ENCODE results near the gene HIF3A.

GRCh38 chr19:46364359-46364758 is 67.5 kb downstream of the HIF3A start:
- no peak for TF ChIP-seq CTCF (IDR thresholded peaks at IDR 0.05)
- TF ChIP-seq POLR2A (IDR thresholded peaks at IDR 0.05) = no peak
